ENCODE results near the gene CAPN11.
"Not testable (repeated sequence)": the region's sequence is repeated elsewhere in the genome, so short reads cannot be mapped to it uniquely, and the experiment has no call there.

Gene CAPN11

GRCh38 chr6:44181784-44182183 is 23.2 kb downstream of the CAPN11 start:
- not testable (repeated sequence) for DNase-seq (ENCODE audit: low spot score)

GRCh38 chr6:44182911-44183390 is 24.3 kb downstream of the CAPN11 start:
- peak; percentile 3 for DNase-seq (ENCODE audit: low spot score)

- no peak for DNase-seq (ENCODE audit: low spot score)
Measured at GRCh38 chr6:44183783-44184182, 25.2 kb downstream of the CAPN11 start.

GRCh38 chr6:44185356-44185755 is 26.7 kb downstream of the CAPN11 start:
- DNase-seq (ENCODE audit: low spot score) = not testable (repeated sequence)

- no peak for DNase-seq (ENCODE audit: low spot score)
Measured at GRCh38 chr6:44185953-44186634, 27.5 kb downstream of the CAPN11 start.

GRCh38 chr6:44186635-44187025 is 28.0 kb downstream of the CAPN11 start:
- DNase-seq (ENCODE audit: low spot score) = no peak

GRCh38 chr6:44188819-44189218 is 30.2 kb downstream of the CAPN11 start:
- DNase-seq (ENCODE audit: low spot score) = no peak

- DNase-seq (ENCODE audit: low spot score) = no peak
Measured at GRCh38 chr6:44189257-44189656, 30.6 kb downstream of the CAPN11 start.

GRCh38 chr6:44190715-44191114 is 32.1 kb downstream of the CAPN11 start:
- DNase-seq (ENCODE audit: low spot score) = no peak

- peak; percentile 73 for DNase-seq (ENCODE audit: low spot score)
Measured at GRCh38 chr6:44192428-44193041, 33.9 kb downstream of the CAPN11 start.

- no peak for DNase-seq (ENCODE audit: low spot score)
Measured at GRCh38 chr6:44193307-44193910, 34.8 kb downstream of the CAPN11 start.

GRCh38 chr6:44194326-44194725 is 35.7 kb downstream of the CAPN11 start:
- no peak for DNase-seq (ENCODE audit: low spot score)

- DNase-seq (ENCODE audit: low spot score) = not testable (repeated sequence)
Measured at GRCh38 chr6:44196351-44196750, 37.7 kb downstream of the CAPN11 start.

- no peak for DNase-seq (ENCODE audit: low spot score)
Measured at GRCh38 chr6:44198684-44199083, 40.1 kb downstream of the CAPN11 start.

- no peak for DNase-seq (ENCODE audit: low spot score)
Measured at GRCh38 chr6:44199883-44200282, 41.3 kb downstream of the CAPN11 start.

GRCh38 chr6:44201200-44201599 is 42.6 kb downstream of the CAPN11 start:
- DNase-seq (ENCODE audit: low spot score) = no peak

- no peak for DNase-seq (ENCODE audit: low spot score)
Measured at GRCh38 chr6:44201638-44202303, 43.2 kb downstream of the CAPN11 start.

GRCh38 chr6:44202332-44202971 is 43.8 kb downstream of the CAPN11 start:
- DNase-seq (ENCODE audit: low spot score) = peak; percentile 63

GRCh38 chr6:44202972-44203750 is 44.5 kb downstream of the CAPN11 start:
- DNase-seq (ENCODE audit: low spot score) = no peak

- DNase-seq (ENCODE audit: low spot score) = no peak
Measured at GRCh38 chr6:44203955-44204354, 45.3 kb downstream of the CAPN11 start.

GRCh38 chr6:44207966-44208365 is 49.3 kb downstream of the CAPN11 start:
- DNase-seq (ENCODE audit: low spot score) = no peak

Data from iPS-NIHi11 (cell line).